Measurements from ENCODE around the gene UBE2L3.
"Not testable (repeated sequence)": the region's sequence is repeated elsewhere in the genome, so short reads cannot be mapped to it uniquely, and the experiment has no call there.

UBE2L3 gene

DNA sequence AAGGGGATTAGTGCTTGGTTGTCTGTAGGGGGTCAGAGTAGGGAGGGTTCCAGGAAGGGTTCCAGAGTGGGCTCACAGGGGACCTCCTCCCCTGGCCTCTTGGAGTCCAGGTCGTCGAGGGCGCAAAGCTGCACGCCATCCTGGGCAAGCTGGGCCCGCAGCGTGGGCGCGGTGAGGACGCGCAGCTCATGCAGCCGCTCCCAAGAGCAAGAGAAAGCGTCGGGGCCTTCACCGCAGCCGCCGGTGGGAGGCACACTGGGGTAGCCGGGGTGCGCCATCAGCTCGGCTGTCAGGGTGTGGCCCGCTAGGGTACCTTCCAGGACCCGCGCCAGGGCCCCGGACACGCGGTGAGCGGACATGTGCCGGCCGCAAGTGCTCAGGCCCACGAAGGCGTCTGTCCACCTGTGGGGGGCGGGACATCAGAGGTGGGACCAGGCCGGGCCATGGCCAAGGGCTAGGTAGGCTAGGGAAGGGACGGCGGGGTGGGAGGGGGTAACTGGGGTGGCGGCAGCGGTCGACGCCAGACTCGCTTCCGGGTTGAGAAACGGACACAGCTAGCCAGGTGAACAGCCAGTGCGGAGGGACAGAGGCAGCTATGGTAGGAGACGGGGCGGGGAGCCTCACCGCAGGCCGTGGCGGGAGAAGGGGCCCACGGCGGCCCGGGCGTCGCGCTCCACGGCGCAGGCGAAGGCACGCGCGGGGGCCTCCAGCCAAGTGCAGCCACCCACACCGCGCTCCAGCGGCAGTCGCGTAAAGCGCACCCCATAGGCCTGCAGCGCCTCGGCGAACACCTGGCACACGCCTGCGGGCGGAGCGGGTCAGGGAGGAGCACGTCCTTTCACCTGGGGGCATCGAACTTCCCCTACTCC, 61.1 kb downstream of the UBE2L3 start:
- no peak for FAIRE-seq

DNA sequence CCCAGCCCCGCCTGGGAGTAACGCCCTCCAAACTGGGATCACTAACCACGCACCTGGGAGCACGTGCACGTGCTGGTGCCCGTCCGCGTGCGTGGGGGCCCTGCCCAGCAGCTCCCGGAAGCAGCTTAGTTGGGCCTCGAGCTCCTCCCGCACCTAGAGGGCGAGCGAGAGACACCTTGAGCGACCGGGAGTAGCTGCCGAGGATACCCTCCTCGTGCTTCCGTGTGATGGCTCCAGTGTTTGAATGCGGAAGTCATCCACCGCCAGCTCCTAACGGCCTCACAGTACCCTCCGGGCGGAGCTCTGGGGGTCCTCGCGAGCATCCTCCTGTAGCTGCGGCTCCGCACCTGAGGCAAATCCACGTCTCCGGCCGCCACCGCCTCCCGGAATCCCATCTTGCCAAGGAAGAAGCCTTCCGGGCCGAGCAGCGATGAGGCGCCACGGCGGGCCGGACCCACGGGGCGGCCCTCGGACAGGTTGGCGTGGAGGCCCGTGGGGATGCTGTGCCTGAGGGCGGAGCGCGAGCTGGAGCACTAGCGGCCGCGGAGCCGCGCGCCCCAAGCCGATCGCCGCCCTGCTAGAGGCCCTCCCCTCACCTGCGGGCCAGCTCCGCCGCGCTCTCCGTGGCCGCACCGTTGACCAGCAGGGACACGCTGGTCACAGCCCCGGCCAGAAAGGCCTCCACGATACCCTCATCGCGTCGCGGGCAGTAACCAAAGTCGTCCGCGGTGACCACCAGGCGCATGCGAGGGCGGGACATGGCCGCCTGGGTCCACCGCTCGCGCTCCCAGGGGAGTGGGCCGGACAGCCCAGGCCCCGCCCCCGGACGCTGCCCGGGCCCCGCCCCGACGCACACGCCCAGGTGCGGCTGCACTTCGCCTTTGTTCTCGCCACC, 62.0 kb downstream of the UBE2L3 start, which contains the start of gene YDJC:
YDJC (minus strand) TSS at position 768 of the 895 bp plus-strand sequence; CDS start at position 760, 8 bp downstream.
- no peak for FAIRE-seq

DNA sequence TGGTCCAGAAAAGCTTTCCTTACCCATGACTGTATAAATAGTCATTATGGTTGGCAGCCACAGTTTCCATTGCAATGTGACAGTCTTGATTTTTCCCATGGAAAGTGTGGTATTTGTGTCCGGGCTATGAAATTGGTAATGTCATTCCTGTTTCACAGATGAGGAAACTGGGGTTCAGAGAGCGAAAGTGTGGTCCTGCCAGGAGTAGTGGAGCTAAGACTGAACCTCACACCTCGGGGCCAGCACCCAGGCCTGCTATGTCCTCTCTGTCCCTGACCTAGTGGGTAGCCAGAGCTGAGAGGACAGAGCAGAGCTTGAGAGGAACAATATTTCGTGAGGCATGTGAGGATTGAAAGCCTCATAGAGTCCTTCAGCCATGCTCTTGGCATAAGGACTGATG, 63.5 kb downstream of the UBE2L3 start:
- FAIRE-seq = no peak

DNA sequence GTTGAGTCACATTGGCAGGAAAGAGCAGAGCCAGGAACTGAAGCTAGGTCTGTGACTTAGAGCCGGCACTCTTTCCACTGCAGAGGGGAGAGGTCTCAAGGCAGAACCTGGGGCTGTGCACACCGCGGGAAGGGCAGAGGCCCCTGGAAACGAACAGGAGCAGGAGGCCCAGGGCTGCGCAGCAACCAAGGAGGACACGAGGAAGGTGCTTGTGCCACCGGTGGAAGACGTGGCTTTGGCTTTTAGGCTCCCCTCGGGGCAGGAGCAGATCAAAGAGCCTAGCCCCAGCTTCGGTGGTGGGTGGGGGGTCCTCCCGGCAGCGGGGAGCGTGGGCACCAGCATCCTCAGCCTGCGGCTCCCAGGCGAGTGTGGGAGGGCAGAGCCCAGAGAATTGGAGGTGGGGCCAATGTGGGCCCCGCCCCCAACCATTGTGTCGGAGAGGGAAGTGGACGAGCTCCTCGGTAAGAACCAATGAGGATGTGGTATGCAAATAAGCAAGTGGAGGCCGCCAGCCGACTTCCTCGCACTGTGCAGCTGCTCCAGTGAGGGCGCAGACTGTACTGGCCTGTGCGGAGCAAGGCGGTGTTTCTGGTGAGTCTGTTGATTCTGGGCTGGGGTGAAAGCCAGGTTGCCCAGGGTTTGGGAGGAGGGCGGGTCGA, 64.9 kb downstream of the UBE2L3 start, which contains the start of gene CCDC116:
CCDC116 (plus strand) TSS at position 524 of the 659 bp plus-strand sequence. CDS start 422 bp downstream, outside the sequence.
- FAIRE-seq = no peak

GRCh38 chr22:21632931-21633330, 65.4 kb downstream of the UBE2L3 start:
- no peak for FAIRE-seq

- FAIRE-seq = no peak
These were observed 66.0 kb downstream of the UBE2L3 start for GRCh38 chr22:21633481-21633880.

DNA sequence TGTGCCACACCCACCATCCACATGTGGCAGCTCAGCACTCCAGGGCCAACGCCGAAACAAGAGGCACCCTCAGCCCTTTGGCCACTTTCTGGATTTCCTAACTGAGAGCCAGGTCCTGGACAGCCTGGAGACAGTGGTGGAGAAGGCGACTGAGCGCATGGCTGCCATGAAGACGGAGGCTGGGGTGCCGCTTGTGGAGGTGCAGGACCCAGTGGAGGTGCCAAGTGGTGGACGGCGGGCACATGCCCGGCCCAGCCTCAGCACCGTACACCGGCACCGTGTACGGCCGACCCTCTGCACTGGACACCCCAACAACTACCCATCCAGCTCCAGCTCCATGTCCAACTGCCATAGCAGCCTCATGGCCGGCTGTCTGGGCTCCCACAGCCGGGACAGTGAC, 66.6 kb downstream of the UBE2L3 start:
- FAIRE-seq = no peak

DNA sequence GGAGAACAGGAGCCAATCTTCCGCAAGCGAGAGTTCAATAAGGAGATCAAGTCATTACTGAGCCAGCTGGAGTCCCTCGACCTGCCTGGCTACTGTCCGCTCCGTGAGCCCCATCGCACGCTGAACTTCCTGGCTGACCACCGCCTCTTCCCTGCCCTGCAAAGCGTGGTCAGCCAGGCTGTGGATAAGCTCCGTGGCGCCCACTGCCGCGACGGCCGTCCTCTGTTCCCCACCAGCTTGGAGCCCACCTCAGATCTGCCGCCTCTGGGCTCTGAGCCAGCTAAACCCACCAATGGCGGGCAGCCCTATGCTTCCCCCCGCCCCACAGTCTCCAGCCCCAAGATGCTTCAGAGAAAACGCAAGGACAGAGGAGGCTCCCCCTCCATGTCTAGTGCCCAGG, 67.3 kb downstream of the UBE2L3 start:
- no peak for FAIRE-seq

DNA sequence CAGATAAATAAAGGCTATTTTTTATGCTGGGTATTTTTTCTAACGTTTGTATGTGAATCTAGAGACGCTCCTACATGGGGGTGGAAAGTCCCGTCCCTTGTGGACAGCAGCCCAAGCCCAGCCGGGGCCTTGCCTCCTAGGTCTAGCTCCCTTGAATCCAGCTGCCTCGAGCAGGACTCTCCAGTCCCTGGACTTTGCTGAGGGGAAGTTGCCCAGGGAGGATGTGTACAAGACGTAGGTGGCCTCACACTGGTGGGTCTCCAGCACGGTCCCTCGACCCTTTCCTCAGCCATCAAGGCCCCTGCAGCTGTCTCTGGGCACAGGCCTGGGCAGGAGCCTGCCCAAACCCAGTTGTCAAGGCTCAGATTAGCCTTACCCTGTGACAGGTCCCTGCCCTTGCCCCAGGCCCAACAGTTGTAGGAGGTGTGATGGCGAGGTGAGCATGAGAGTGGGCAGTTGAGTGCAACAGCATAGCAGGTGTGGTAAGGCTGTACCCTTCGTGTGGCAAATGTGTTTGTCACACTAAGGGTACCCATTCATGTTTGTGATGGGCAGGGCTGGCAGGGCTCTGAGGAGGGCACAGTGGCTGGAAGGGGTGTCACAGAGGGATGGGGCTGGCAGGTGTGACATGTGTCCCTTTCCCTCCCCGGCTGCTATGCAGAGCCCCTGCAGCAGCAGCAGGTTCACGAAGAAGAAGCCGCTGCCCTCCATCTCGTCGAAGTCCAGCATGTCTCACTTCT, 68.4 kb downstream of the UBE2L3 start:
- no peak for FAIRE-seq

DNA sequence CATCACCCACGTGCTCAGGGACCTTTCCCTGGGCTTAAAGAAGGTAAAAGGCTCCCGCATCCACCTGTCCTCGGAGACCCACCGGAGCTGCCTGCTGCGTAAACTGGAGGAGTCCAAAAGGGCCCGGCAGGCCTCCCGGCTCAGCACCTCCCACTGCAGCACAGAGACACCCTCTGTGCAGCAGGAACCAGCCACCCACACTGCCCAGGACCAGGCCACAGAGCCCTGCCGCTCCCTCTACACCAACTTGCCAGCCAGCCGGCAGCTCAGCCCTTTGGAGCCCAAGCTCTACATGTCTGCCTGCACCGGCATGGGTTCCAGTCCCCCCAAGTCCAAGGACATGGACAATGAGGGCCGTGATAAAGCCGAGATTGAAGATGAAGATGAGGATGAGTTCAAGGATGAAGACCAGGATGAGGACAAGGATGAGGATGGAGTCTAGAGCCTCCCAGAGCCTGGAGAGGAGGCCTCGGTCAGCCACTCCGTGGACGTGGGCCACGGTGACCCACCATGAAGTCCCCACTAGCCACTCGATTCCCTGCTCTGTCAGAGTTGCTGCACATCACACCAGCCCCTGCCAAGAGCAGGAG, 69.2 kb downstream of the UBE2L3 start:
- FAIRE-seq = no peak

GRCh38 chr22:21637450-21637849, 69.9 kb downstream of the UBE2L3 start:
- FAIRE-seq = not testable (repeated sequence)

DNA sequence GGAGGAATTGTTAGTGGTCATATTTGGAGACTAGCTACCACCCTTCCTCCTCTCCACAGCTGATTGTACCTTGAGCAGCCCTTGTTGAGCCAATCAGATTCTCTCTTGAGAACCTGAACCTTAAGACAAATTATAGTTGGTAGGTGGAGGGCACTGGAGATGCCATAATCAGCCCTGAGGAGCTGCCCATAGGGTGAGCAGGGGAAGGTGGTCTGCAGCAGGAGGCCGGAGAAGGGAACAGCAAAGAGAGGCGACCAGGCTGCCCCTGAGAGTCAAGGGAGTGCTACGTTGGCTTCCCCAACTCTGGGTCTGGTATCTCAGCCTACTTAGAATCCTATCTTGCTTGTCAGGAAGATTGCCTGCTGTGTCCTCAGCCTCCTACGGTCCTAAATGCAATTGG, 71.8 kb downstream of the UBE2L3 start:
- FAIRE-seq = no peak

DNA sequence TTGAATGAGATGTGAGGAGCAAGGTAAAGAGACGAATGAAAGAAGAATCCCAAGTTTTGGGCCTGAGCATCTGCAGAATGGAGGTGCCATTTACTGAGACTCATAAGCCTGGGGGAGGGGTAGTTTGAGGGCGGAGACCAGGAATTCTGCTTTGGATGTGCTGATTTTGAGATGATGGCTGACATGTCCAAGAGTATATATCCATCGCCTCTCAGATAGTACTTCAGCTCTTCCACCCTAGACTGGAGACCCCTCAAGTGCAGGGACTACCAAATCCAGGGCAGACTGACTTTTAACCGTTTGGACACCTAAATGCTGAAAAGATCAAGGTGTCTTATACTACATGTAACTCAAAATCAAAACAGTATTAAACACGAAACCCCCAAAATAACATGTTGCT, 73.3 kb downstream of the UBE2L3 start:
- FAIRE-seq = no peak

GRCh38 chr22:21641417-21641788, 73.9 kb downstream of the UBE2L3 start:
- FAIRE-seq = no peak

DNA sequence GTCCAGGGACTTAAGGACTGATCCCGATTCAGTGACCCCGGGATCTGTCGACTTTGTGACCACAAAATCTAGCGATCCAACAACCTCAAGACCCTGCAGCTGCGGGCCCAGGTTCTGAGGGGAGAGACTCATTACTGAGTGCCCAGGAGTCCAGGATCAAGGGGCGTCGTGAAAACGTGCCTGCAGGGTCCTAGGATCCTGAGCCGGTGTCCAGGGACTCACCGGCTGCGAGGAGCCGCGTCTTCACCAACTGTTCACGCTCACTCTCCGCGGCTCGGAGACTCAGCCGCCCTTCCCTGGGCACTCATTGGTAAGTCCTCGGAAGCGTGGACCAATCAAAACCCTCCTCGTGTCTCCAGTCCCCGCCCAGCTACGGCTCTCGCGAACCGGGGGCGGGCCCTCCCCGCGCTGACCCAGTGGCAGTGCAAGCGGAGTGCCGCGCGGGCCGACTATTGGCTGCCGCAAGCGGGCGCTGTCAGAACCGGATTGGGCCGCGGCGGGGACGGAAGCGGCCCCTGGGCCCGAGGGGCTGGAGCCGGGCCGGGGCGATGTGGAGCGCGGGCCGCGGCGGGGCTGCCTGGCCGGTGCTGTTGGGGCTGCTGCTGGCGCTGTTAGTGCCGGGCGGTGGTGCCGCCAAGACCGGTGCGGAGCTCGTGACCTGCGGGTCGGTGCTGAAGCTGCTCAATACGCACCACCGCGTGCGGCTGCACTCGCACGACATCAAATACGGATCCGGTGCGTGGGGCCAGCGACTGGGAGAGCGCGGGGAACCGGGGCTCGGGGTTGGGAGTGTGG, 74.5 kb downstream of the UBE2L3 start, which contains the start of gene SDF2L1:
SDF2L1 (plus strand) TSS at position 514 of the 795 bp plus-strand sequence; CDS start at position 549, 35 bp downstream.
- no peak for FAIRE-seq

GRCh38 chr22:21642584-21643448, 75.3 kb downstream of the UBE2L3 start:
- FAIRE-seq = no peak

DNA sequence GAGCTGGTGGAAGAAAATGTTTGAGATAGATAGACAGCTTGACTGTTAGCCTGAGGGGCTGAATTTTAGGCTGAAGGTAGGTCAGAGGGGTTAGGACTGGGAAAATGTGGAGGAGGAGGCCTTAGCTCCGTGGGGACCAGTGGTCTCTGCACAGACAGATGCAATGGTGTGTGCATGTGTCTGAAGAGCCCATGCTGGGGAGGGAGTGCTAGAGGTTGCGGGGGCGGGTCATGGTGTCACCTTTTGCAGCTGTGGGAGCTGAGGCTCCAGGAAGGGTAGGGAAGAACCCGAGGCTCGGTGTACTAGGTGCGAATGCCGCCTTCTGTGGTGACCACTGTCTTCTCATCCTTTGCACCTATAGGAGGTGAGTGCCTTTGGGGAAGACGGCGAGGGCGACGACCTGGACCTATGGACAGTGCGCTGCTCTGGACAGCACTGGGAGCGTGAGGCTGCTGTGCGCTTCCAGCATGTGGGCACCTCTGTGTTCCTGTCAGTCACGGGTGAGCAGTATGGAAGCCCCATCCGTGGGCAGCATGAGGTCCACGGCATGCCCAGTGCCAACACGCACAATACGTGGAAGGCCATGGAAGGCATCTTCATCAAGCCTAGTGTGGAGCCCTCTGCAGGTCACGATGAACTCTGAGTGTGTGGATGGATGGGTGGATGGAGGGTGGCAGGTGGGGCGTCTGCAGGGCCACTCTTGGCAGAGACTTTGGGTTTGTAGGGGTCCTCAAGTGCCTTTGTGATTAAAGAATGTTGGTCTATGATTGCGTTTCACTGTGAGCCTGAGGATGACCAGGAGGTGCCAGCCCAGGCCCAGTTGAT, 76.2 kb downstream of the UBE2L3 start:
- no peak for FAIRE-seq

GRCh38 chr22:21645513-21645912, 78.0 kb downstream of the UBE2L3 start:
- FAIRE-seq = not testable (repeated sequence)
